Breast epithelium (tissue), 4 donors: ENCODE measurements around the gene CCDC148. TPM values are rescaled to one million over a fixed set of nuclear protein-coding genes. Genes with fewer than 3 reads are reported as not detected.
"Not testable (repeated sequence)": the region's sequence is repeated elsewhere in the genome, so short reads cannot be mapped to it uniquely, and the experiment has no call there.

Source experiments
- DNase-seq, 2 donors: peaks; one replicate each; pipeline ENCODE4 v3.0.0-alpha.2; 2019; ENCODE audit warnings: low spot score in 2 of 2
- H3K27ac ChIP-seq, 2 donors: fragments of 200-600 bp; sonication (generic) in 1 of 2; one replicate each; pipeline ENCODE4 v1.5.1; 2016 to 2019; ENCODE audit warnings: mild to moderate bottlenecking in 1 of 2
- H3K27me3 ChIP-seq, 2 donors: fragments of 200-600 bp; sonication (generic) in 1 of 2; one replicate each; pipeline versions ENCODE4 v1.5.1 to v1.6.0; 2017 to 2019; ENCODE audit warnings: control low read depth in 1 of 2, mild to moderate bottlenecking in 1 of 2
- H3K36me3 ChIP-seq: fragments of 200-600 bp; one replicate; pipeline ENCODE4 v1.5.1; 2019
- H3K4me1 ChIP-seq, 2 donors: fragments of 200-600 bp; sonication (generic); one replicate each; pipeline ENCODE4 v1.5.1; 2016 to 2019; ENCODE audit warnings: control low read depth in 1 of 2
- H3K4me3 ChIP-seq, 3 donors: fragments of 200-600 bp; sonication (generic); 1 replicate in 2 of 3; 2 replicates in 1 of 3; pipeline ENCODE4 v1.5.1; 2016 to 2019; ENCODE audit warnings: mild to moderate bottlenecking in 3 of 3, moderate library complexity in 2 of 3
- H3K9me3 ChIP-seq, 2 donors: fragments of 200-600 bp; sonication (generic) in 1 of 2; one replicate each; pipeline ENCODE4 v1.5.1; 2016 to 2019; ENCODE audit warnings: control low read depth in 1 of 2
- CTCF ChIP-seq, 3 donors: fragments of 450-650 bp; IDR thresholded peaks; one replicate each; pipeline ENCODE4 v1.5.1; 2016 to 2017; ENCODE audit warnings: antibody characterized with exemption in 3 of 3, mild to moderate bottlenecking in 3 of 3, moderate library complexity in 3 of 3
- POLR2A ChIP-seq: fragments of 450-650 bp; IDR thresholded peaks from one replicate; pipeline ENCODE4 v1.6.1; 2016; ENCODE audit warnings: antibody characterized with exemption, mild to moderate bottlenecking, moderate library complexity
- POLR2AphosphoS5 ChIP-seq, 3 donors: sonication (generic); formaldehyde crosslinking; IDR thresholded peaks; one replicate each; pipeline ENCODE4 v1.6.1; 2017; ENCODE audit warnings: antibody characterized with exemption in 3 of 3
- intact Hi-C: fragments of 100-400 bp; cut with DNase I; formaldehyde crosslinking; loops from one replicate; pipeline ENCODE4 v1.15.1; 2023; ENCODE audit warnings: low total_unique reads
- total RNA-seq, 3 donors: library from RNA; depleted of rRNA; stranded (reverse); fragments of >200 nt; gene quantifications; one replicate each; pipeline ENCODE4 v1.1.0, GENCODE V29; 2016

Gene CCDC148
- total RNA-seq, 3 donors from 2014 or later, result 1.4 to 9.8 (median 4.6) TPM

- no peaks in the 10 kb centered on the region for H3K27me3 ChIP-seq
- H3K9me3 ChIP-seq, result no peaks in the 10 kb centered on the region
- intact Hi-C loops, result no loop called here
- DNase-seq, result no peak
- peaks cover 0 to 16% of the 10 kb centered on the region in 2 donors for H3K4me1 ChIP-seq
- TF ChIP-seq POLR2A (no peak), CTCF (IDR thresholded peaks at IDR 0.05) (no peak), POLR2AphosphoS5 (IDR thresholded peaks at IDR 0.05) (no peak)
- no peaks in the 10 kb centered on the region for H3K36me3 ChIP-seq
- H3K4me3 ChIP-seq, result peak overlapping the region; percentile 82 to 97 (median 91)
- peak overlapping the region; percentile 93 to 99 for H3K27ac ChIP-seq
These were observed 2.0 kb upstream of the CCDC148 start for GRCh38 chr2:158458617-158458920.

- Histone ChIP-seq H3K9me3 (no peaks in the 10 kb centered on the region), H3K27me3 (no peaks in the 10 kb centered on the region), H3K36me3 (no peaks in the 10 kb centered on the region), H3K4me3 (peak overlapping the region; percentile 82 to 97 (median 91)), H3K4me1 (peaks cover 0 to 16% of the 10 kb centered on the region in 2 donors), H3K27ac (peak overlapping the region; percentile 93 to 99)
- DNase-seq, result peak; percentile 77 to 81
- intact Hi-C loops, result no loop called here
- peak; percentile 55 for TF ChIP-seq POLR2A
- TF ChIP-seq CTCF (IDR thresholded peaks at IDR 0.05), result peak in 2 of 3 donors; percentile 45 to 55
- peak; percentile 76 to 78 (median 76) for TF ChIP-seq POLR2AphosphoS5 (IDR thresholded peaks at IDR 0.05)
These were observed 1.5 kb upstream of the CCDC148 start for GRCh38 chr2:158457826-158458616.

- Histone ChIP-seq H3K36me3 (no peaks in the 10 kb centered on the region), H3K27me3 (no peaks in the 10 kb centered on the region), H3K27ac (peak overlapping the region; percentile 93 to 99), H3K4me1 (peaks cover 0 to 8% of the 10 kb centered on the region in 2 donors), H3K9me3 (no peaks in the 10 kb centered on the region), H3K4me3 (peak overlapping the region; percentile 82 to 97 (median 91))
- TF ChIP-seq POLR2A (no peak), POLR2AphosphoS5 (IDR thresholded peaks at IDR 0.05) (peak in 1 of 3 donors; percentile 10)
- intact Hi-C loops, result no loop called here
- peak; percentile 42 to 57 for DNase-seq
These were observed 706 bp upstream of the CCDC148 start for GRCh38 chr2:158457092-158457825.

GRCh38 chr2:158443606-158444005, 12.9 kb downstream of the CCDC148 start:
- Histone ChIP-seq H3K9me3 (no peaks in the 10 kb centered on the region), H3K27ac (no peak overlapping the region), H3K4me3 (no peak overlapping the region), H3K4me1 (peaks cover 0 to 8% of the 10 kb centered on the region in 2 donors), H3K27me3 (no peaks in the 10 kb centered on the region), H3K36me3 (no peaks in the 10 kb centered on the region)
- intact Hi-C loops, result no loop called here
- TF ChIP-seq POLR2A, result no peak
- no peak for TF ChIP-seq CTCF (IDR thresholded peaks at IDR 0.05)
- TF ChIP-seq POLR2AphosphoS5 (IDR thresholded peaks at IDR 0.05), result no peak
- DNase-seq, result no peak

- H3K27ac ChIP-seq, H3K27me3 ChIP-seq, H3K4me3 ChIP-seq, intact Hi-C loops, DNase-seq, H3K4me1 ChIP-seq, H3K36me3 ChIP-seq: not testable (repeated sequence)
- peaks cover 1 to 15% of the 10 kb centered on the region in 2 donors for H3K9me3 ChIP-seq
These were observed 17.5 kb downstream of the CCDC148 start for GRCh38 chr2:158439062-158439461.

GRCh38 chr2:158433716-158434115, 22.8 kb downstream of the CCDC148 start:
- H3K27ac ChIP-seq, intact Hi-C loops, H3K4me1 ChIP-seq, DNase-seq, H3K27me3 ChIP-seq, H3K4me3 ChIP-seq, H3K36me3 ChIP-seq: not testable (repeated sequence)
- peaks cover 9 to 20% of the 10 kb centered on the region in 2 donors for H3K9me3 ChIP-seq
